GM12878 (cell line): Measurements from ENCODE around the gene CNNM2. TPM values are rescaled to one million over a fixed set of nuclear protein-coding genes. Genes with fewer than 3 reads are reported as not detected.

Experiments used
- ATAC-seq: fragments of 200-7000 bp; cut with Tn5 transposase; 3 replicates; pipeline ENCODE4 v1.9.1; 2020; ENCODE audit warnings: mild to moderate bottlenecking, moderate library complexity
- BruUV-seq: library from RNA; stranded (reverse); fragments of 400-500 nt; replicated peaks from 2 replicates; lab custom pipeline; 2021; lab: Mats Ljungman, UMichigan
- CTCF ChIA-PET: fragments of 300-600 bp; sonication (Branson Sonifier 250); formaldehyde crosslinking; extraction: SDS; loops from one replicate; lab custom pipeline; 2021; ENCODE audit warnings: inconsistent platforms; lab: Yijun Ruan, JAX
- POLR2A ChIA-PET: fragments of 350-600 bp; formaldehyde crosslinking; extraction: SDS; loops from one replicate; lab custom pipeline; 2021; ENCODE audit warnings: inconsistent platforms; lab: Charles Lee
- RAD21 ChIA-PET: fragments of 300-600 bp; sonication (Branson Sonifier 250); formaldehyde crosslinking; loops from one replicate; lab custom pipeline; 2023; ENCODE audit warnings: antibody characterized with exemption; ENCODE audit not compliant: unreplicated experiment; lab: Charles Lee
- SMC1A ChIA-PET: fragments of 300-600 bp; sonication (Branson Sonifier 250); formaldehyde crosslinking; loops from one replicate; lab custom pipeline; 2023; ENCODE audit not compliant: unreplicated experiment, uncharacterized antibody; lab: Charles Lee
- DNase-seq: peaks from one replicate; pipeline ENCODE4 v3.0.0-alpha.2; 2011; ENCODE audit warnings: low read depth, low spot score
- FAIRE-seq: peaks from 3 replicates; lab custom pipeline; 2011; peaks lifted over from hg19 to GRCh38; lab: Jason Lieb, UNC
- H2AFZ ChIP-seq: 2 replicates; pipeline ENCODE4 v1.6.0; 2011; ENCODE audit warnings: low read depth, low read length, control low read depth; ENCODE audit not compliant: control insufficient read depth
- H3K27ac ChIP-seq: 2 replicates; pipeline ENCODE4 v1.5.1; 2011; ENCODE audit warnings: control low read depth; ENCODE audit not compliant: control insufficient read depth, insufficient read depth
- H3K27me3 ChIP-seq, 2 experiments: replicated peaks in 1 of 2; 2 replicates each; pipeline versions ENCODE4 v1.6.0 to v1.6.1; 2011; ENCODE audit warnings: low read length in 1 of 2; ENCODE audit not compliant: control insufficient read depth in 2 of 2, insufficient read depth in 2 of 2
- H3K36me3 ChIP-seq, 2 experiments: 2 replicates each; pipeline ENCODE4 v1.5.1; 2011; ENCODE audit warnings: low read length in 1 of 2; ENCODE audit not compliant: control insufficient read depth in 2 of 2, insufficient read depth in 2 of 2
- H3K4me1 ChIP-seq: 2 replicates; pipeline ENCODE4 v1.6.1; 2011; ENCODE audit warnings: mild to moderate bottlenecking, low read length, moderate library complexity, mixed read lengths; ENCODE audit not compliant: control insufficient read depth, insufficient read depth
- H3K4me2 ChIP-seq: 2 replicates; pipeline ENCODE4 v1.6.0; 2011; ENCODE audit warnings: control low read depth; ENCODE audit not compliant: control insufficient read depth, insufficient read depth
- H3K4me3 ChIP-seq: fragments of 200-600 bp; sonication (generic); 2 replicates; pipeline ENCODE4 v1.5.1; 2016
- H3K79me2 ChIP-seq: 2 replicates; pipeline ENCODE4 v1.6.0; 2011; ENCODE audit warnings: low read length; ENCODE audit not compliant: control insufficient read depth, insufficient read depth
- H3K9ac ChIP-seq: 2 replicates; pipeline ENCODE4 v1.8.0; 2011; ENCODE audit warnings: low read length, control low read depth, mixed read lengths; ENCODE audit not compliant: control insufficient read depth, insufficient read depth
- H3K9me3 ChIP-seq: replicated peaks from 3 replicates; pipeline ENCODE4 v1.5.1; 2011; ENCODE audit warnings: mild to moderate bottlenecking, low read length; ENCODE audit not compliant: control insufficient read depth, insufficient read depth
- H4K20me1 ChIP-seq: 2 replicates; pipeline ENCODE4 v1.6.0; 2011; ENCODE audit not compliant: control insufficient read depth, insufficient read depth
- ATF3 ChIP-seq: IDR thresholded peaks from 2 replicates; pipeline ENCODE4 v1.6.1; 2011; ENCODE audit warnings: low read depth, mild to moderate bottlenecking, low read length, moderate library complexity, borderline replicate concordance; ENCODE audit errors: extremely low read depth
- BCL11A ChIP-seq: IDR thresholded peaks from 2 replicates; pipeline ENCODE4 v1.6.1; 2011; ENCODE audit warnings: low read depth, low read length
- CEBPB ChIP-seq, 2 experiments: fragments of 150-350 bp in 1 of 2; IDR thresholded peaks; 2 replicates each; pipeline ENCODE4 v1.6.1; 2012 to 2014; ENCODE audit warnings: low read depth in 2 of 2, low read length in 2 of 2, borderline replicate concordance in 1 of 2, inconsistent platforms in 1 of 2
- EGR1 ChIP-seq, 2 experiments: IDR thresholded peaks; 1 replicate in 1 of 2; 2 replicates in 1 of 2; pipeline ENCODE4 v1.6.1; 2011 to 2012; ENCODE audit warnings: low read depth in 2 of 2, low read length in 2 of 2, borderline replicate concordance in 1 of 2, mild to moderate bottlenecking in 1 of 2, moderate library complexity in 1 of 2
- FOS ChIP-seq: IDR thresholded peaks from 3 replicates; pipeline ENCODE4 v1.6.1; 2011; ENCODE audit warnings: borderline replicate concordance; ENCODE audit not compliant: insufficient read length; ENCODE audit errors: extremely low read depth
- FOXM1 ChIP-seq: IDR thresholded peaks from 2 replicates; pipeline ENCODE4 v1.6.1; 2012; ENCODE audit warnings: low read depth, mild to moderate bottlenecking, inconsistent platforms, low read length, moderate library complexity
- GABPA ChIP-seq: IDR thresholded peaks from 2 replicates; pipeline ENCODE4 v1.6.1; 2014; ENCODE audit warnings: antibody characterized with exemption, low read depth, mild to moderate bottlenecking, inconsistent platforms
- MYC ChIP-seq: IDR thresholded peaks from 2 replicates; pipeline ENCODE4 v1.6.1; 2011; ENCODE audit warnings: mild to moderate bottlenecking, low read length, moderate library complexity, inconsistent platforms; ENCODE audit not compliant: insufficient read depth, insufficient replicate concordance, insufficient read length, severe bottlenecking
- PAX5 ChIP-seq: IDR thresholded peaks from 2 replicates; pipeline ENCODE4 v1.6.1; 2011; ENCODE audit warnings: low read depth, low read length, borderline replicate concordance
- POLR2AphosphoS5 ChIP-seq: IDR thresholded peaks from 2 replicates; pipeline ENCODE4 v1.6.1; 2011; ENCODE audit warnings: mild to moderate bottlenecking, low read length, inconsistent platforms
- RB1 ChIP-seq: fragments of 450-650 bp; formaldehyde crosslinking; IDR thresholded peaks from 2 replicates; pipeline ENCODE4 v1.6.1; 2017; ENCODE audit warnings: mild to moderate bottlenecking, borderline replicate concordance
- SRF ChIP-seq, 2 experiments: IDR thresholded peaks; 2 replicates each; pipeline ENCODE4 v1.6.1; 2011; ENCODE audit warnings: low read depth in 2 of 2, low read length in 2 of 2, mild to moderate bottlenecking in 1 of 2, moderate library complexity in 1 of 2
- TAF1 ChIP-seq: IDR thresholded peaks from 2 replicates; pipeline ENCODE4 v1.6.1; 2011; ENCODE audit warnings: mild to moderate bottlenecking, low read depth, low read length, borderline replicate concordance
- TBL1XR1 ChIP-seq: IDR thresholded peaks from 2 replicates; pipeline ENCODE4 v1.6.1; 2012; ENCODE audit warnings: low read depth, low read length, improper control_type of control experiment
- USF1 ChIP-seq: IDR thresholded peaks from 2 replicates; pipeline ENCODE4 v1.6.1; 2011; ENCODE audit warnings: borderline replicate concordance, low read depth, mild to moderate bottlenecking, moderate library complexity, mixed read lengths, low read length; ENCODE audit not compliant: insufficient read depth; ENCODE audit errors: extremely low read length
- ZNF274 ChIP-seq: IDR thresholded peaks from one replicate; pipeline ENCODE4 v1.8.0; 2011; ENCODE audit not compliant: insufficient read length, insufficient read depth
- ZNF384 ChIP-seq: IDR thresholded peaks from 2 replicates; pipeline ENCODE4 v1.6.1; 2012; ENCODE audit warnings: low read depth, mild to moderate bottlenecking, low read length, improper control_type of control experiment, borderline replicate concordance
- ZNF592 ChIP-seq: fragments of 450-650 bp; IDR thresholded peaks from 2 replicates; pipeline ENCODE4 v1.6.1; 2017; ENCODE audit warnings: mild to moderate bottlenecking, moderate library complexity
- WGBS: methylation state at CpG from one replicate; pipeline ENCODE4 v1.1.6; 2016; ENCODE audit warnings: low lambda C conversion rate; ENCODE audit not compliant: insufficient replicate concordance, insufficient coverage; ENCODE audit errors: missing lambda C conversion rate; 5-methylcytosine and 5-hydroxymethylcytosine counted together
- in situ Hi-C: fragments of 300-500 bp; cut with MboI; formaldehyde crosslinking; loops from 9 replicates; pipeline ENCODE4 v1.14.3; 2018; ENCODE audit warnings: mixed read lengths
- intact Hi-C: fragments of 100-400 bp; cut with micrococcal nuclease; formaldehyde crosslinking; loops from one replicate; pipeline ENCODE4 v1.14.2; 2022; ENCODE audit not compliant: unreplicated experiment
- polyA plus RNA-seq, 11 experiments: library from polyadenylated mRNA; depleted of rRNA in 4 of 11; unstranded in 6 of 11; stranded (reverse) in 5 of 11; fragments of >200 nt; fragmentation: Nextera tagmentation in 4 of 11; fragmentation: Illumina TruSeq in 1 of 11; extraction: Ambion mirVana in 4 of 11; extraction: Trizol in 1 of 11; gene quantifications; 1 replicate in 1 of 11; 2 replicates in 10 of 11; pipeline versions ENCODE4 v1.2.1 to v1.2.3, GENCODE V29; 2011 to 2016; ENCODE audit warnings: inconsistent platforms in 2 of 11, missing spikeins in 2 of 11, low read depth in 1 of 11
- total RNA-seq, 4 experiments: library from RNA; depleted of rRNA in 3 of 4; stranded (reverse); fragments of >200 nt in 3 of 4; fragmentation: Illumina TruSeq in 1 of 4; extraction: Trizol in 1 of 4; gene quantifications; 2 replicates each; pipeline versions ENCODE4 v1.2.1 to v1.2.3, GENCODE V29; 2013 to 2021

CNNM2 gene
- total and polyA plus RNA-seq, 10 of the 15 experiments (the other 5 are each of a cell fraction or from before 2014, with no cell fraction given) = 0.18 to 7.3 (median 2.5) TPM

DNA sequence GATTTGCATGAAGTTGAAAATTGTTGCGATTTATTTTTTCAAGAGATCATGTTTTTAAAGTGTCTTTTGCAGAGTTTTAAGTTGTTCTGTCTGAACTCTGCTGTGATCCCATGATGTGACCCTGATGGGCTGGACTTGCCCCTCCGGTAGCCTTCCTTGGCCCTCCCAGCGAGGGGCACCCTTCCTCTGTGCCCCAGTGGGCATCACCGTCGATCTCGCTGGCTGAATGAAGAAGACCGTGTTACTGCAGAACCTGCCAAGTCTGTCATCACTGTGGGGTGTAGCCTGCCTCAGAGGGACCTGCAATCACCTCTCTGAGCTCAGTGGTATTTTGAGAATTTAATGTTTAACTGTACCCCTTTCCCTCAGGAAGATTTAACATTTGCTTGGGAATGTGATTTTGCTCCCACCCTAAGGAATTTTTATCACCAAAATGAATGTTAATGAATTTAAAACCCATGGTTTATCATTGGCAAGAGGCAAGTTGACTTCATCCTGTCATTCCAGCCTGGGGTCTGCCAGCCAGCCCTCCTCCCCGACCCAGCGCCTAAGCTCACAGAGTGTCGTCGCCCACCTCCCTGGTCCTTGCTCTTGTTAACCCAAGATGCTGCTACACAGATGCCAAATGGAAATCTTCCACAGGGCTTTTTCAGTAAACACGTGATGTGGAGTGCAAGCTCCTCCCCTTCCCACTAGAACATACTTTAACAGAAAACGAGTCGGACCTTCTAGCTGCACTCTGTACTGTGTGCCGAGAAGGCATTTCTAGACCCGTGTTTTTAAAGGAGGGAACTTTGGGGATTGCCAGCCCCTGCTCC, 159.6 kb downstream of the CNNM2 start:
- H3K79me2 ChIP-seq = no peaks in the 10 kb centered on the region
- RAD21 ChIA-PET = no interaction called here
- no peaks in the 10 kb centered on the region for H3K27me3 ChIP-seq
- intact Hi-C loops = no loop called here
- SMC1A ChIA-PET = interaction anchor here (1.4 kb wide), 1 partner anchor 25 kb away, joined by 3 read pairs; no protein-coding TSS in a partner anchor
- H3K9me3 ChIP-seq = no peaks in the 10 kb centered on the region
- no peak overlapping the region for H3K4me2 ChIP-seq
- H3K27ac ChIP-seq = no peak overlapping the region
- FAIRE-seq = no peak
- ATAC-seq = no peak
- DNase-seq = no peak
- CTCF ChIA-PET = interaction anchor here (0.8 to 1.3 kb wide), 2 partner anchors 167 to 170 kb away, joined by 3 to 4 read pairs; no protein-coding TSS in a partner anchor
- no peak overlapping the region for H3K9ac ChIP-seq
- POLR2A ChIA-PET = interaction anchor here (0.6 kb wide), 1 partner anchor 70 kb away, joined by 5 read pairs; no protein-coding TSS in a partner anchor
- 80% methylated on average over 16 of the region's 16 CpGs for WGBS
- no peak overlapping the region for H3K4me3 ChIP-seq
- no peak overlapping the region for H2AFZ ChIP-seq
- H4K20me1 ChIP-seq = no peaks in the 10 kb centered on the region
- H3K36me3 ChIP-seq = no peaks in the 10 kb centered on the region
- BruUV-seq = no TSS peak
- in situ Hi-C loops = loop anchor here (10.0 kb wide), 1 partner anchor 167 kb away; the partner anchor contains the start of gene RPEL1
- no peaks in the 10 kb centered on the region for H3K4me1 ChIP-seq
- no peak for TF ChIP-seq CEBPB (IDR thresholded peaks at IDR 0.05; ENCODE audit: borderline replicate concordance in 1 of 2, low read depth in 2 of 2, low read length in 2 of 2)
- no peak for TF ChIP-seq BCL11A
- no peak for TF ChIP-seq SRF (IDR thresholded peaks at IDR 0.05; ENCODE audit: low read depth in 2 of 2, low read length in 2 of 2)
- no peak for TF ChIP-seq ATF3
- TF ChIP-seq PAX5 = no peak
- no peak for TF ChIP-seq FOXM1
- TF ChIP-seq ZNF274 = no peak
- no peak for TF ChIP-seq USF1
- no peak for TF ChIP-seq EGR1 (IDR thresholded peaks at IDR 0.05; ENCODE audit: borderline replicate concordance in 1 of 2, low read depth in 2 of 2, low read length in 2 of 2)
- no peak for TF ChIP-seq GABPA
- TF ChIP-seq ZNF592 = no peak
- no peak for TF ChIP-seq MYC
- TF ChIP-seq TBL1XR1 = no peak
- TF ChIP-seq RB1 = no peak
- TF ChIP-seq POLR2AphosphoS5 = no peak
- no peak for TF ChIP-seq TAF1
- TF ChIP-seq ZNF384 = no peak
- TF ChIP-seq FOS = no peak
